ENCODE results near the gene GLIS1.

DNA sequence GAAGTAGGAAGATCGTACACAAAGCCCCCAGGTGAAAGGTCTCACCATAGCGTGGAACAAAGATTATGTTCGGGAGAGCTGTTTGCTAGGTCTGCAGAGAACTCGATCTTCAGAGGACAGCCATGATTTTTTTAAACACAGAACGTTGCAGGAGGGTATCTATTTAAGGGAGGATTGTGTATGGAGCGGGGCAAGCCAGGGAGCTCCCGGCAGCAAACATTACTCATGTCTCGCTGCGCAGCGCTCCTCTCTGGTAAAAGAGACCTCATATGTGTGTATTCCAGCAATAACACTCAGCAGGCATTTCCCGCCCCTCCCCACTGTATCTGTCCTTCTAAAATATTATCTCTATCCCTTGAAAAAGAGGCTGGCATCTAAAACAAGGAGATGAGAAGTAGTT, 2.7 kb downstream of the GLIS1 start:
- TF ChIP-seq, protein P1, sequence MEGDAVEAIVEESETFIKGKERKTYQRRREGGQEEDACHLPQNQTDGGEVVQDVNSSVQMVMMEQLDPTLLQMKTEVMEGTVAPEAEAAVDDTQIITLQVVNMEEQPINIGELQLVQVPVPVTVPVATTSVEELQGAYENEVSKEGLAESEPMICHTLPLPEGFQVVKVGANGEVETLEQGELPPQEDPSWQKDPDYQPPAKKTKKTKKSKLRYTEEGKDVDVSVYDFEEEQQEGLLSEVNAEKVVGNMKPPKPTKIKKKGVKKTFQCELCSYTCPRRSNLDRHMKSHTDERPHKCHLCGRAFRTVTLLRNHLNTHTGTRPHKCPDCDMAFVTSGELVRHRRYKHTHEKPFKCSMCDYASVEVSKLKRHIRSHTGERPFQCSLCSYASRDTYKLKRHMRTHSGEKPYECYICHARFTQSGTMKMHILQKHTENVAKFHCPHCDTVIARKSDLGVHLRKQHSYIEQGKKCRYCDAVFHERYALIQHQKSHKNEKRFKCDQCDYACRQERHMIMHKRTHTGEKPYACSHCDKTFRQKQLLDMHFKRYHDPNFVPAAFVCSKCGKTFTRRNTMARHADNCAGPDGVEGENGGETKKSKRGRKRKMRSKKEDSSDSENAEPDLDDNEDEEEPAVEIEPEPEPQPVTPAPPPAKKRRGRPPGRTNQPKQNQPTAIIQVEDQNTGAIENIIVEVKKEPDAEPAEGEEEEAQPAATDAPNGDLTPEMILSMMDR (conservative IDR thresholded peaks at IDR 0.05), result no peak
- no peak for TF ChIP-seq ZFX (IDR thresholded peaks at IDR 0.05)
